MV-4-11 (cell line): Measurements from ENCODE around the gene TRMT6.

Experiments
- DNase-seq: peaks from one replicate; lab custom pipeline; 2025; lab: John Stamatoyannopoulos, UW

The TRMT6 gene

DNA sequence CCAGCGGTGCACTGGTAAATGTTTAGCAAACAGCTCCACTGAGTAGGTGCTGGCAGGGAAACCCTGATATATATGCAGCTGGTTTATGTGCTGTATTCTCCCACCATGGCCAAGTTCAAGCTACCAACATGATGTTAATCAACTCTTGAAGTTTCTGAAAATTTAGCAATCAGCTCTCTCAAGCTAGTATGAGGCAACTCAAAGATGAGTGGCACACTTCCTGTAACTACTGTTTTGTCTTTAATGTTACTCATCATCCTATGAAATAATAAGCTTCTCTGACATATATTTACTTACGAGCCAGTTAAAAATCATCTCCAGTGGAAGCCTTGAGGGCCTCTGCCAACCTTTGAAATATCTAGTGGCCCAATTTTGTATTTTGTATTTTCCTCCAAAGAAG is 54.7 kb downstream of the TRMT6 start:
- peak; percentile 74 for DNase-seq

DNA sequence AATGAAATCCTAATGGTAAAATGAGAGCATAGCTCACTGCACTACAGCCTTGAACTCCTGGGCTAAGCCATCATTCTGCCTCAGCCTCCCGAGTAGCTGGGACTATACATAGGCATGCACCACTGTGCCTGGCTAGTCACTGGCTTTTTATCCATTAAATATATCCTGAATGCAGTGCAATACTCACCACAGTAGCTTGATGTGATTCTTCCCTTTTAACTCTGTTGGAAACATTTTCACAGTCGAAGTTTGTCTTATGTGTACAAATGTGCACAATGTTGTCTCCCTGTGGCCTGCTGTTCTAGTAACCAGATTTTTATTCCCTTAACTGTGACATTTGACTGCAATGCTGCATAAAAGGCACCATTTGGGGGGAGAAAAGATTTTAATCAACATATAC is 56.7 kb downstream of the TRMT6 start:
- no peak for DNase-seq

DNA sequence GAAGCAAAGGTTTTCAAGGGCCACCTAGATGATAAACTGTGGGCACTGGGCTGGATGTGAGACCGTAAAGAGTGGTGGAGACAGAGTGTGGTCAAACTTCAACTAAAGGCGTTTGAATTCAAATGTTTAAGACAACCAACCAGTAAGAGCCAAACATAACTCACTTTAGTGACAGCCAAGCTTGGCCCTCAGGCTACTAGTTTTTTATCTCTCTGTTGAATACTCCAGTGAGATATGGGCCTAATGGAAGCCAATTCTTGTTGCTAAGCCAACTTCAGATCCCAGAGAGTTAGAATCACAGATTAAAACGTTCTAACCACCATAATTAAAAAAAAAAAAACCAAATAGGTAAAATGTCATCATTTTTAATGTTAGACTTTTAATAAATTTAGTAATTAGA is 57.3 kb downstream of the TRMT6 start:
- DNase-seq = no peak

- DNase-seq = no peak
These were observed 59.4 kb downstream of the TRMT6 start for GRCh38 chr20:5890773-5891441.

GRCh38 chr20:5888041-5888440 is 62.3 kb downstream of the TRMT6 start:
- peak; percentile 63 for DNase-seq

- no peak for DNase-seq
These were observed 62.9 kb downstream of the TRMT6 start for GRCh38 chr20:5887386-5887785.
